IPS-18c (cell line): Measurements from ENCODE around the gene REV3L.
"Not testable (repeated sequence)": the region's sequence is repeated elsewhere in the genome, so short reads cannot be mapped to it uniquely, and the experiment has no call there.

Experiments used
- H3K4me3 ChIP-seq: 2 replicates; pipeline ENCODE4 v1.7.0; 2013; ENCODE audit warnings: low read depth, mild to moderate bottlenecking, low read length, moderate library complexity; ENCODE audit not compliant: insufficient read depth
- H3K9me3 ChIP-seq: one replicate; pipeline ENCODE4 v1.6.1; 2013; ENCODE audit warnings: mild to moderate bottlenecking, low read length, moderate library complexity; ENCODE audit not compliant: control insufficient read depth, insufficient read depth

The REV3L gene

DNA sequence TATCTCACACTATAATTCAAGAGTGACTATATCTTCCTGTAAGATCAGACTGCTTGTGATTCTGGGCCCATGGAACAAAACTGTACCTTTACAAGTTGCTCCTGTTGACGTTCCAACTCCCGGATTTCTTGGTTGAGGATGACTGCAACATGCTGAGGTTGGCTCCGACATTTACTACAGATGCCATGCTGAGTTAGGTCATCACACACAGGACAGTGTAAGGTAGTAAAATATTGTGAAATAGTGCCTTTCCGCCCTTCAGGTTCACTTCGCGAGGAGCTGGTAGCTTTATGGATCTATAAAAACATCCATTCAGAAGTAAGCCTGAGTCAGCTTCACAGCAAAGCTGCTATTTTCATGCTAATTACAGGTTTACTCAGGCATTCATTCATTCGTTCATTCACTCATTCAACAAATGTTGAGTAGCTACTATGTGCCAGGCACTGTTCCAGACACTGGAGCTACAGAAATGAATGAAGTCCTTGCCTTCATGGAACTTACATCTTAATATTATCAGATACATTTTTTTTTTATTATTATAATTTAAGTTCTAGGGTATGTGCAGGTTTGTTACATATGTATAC, 175.7 kb downstream of the REV3L start:
- no peaks in the 10 kb centered on the region for H3K9me3 ChIP-seq
- H3K4me3 ChIP-seq, result no peak overlapping the region

GRCh38 chr6:111306104-111306888, 176.7 kb downstream of the REV3L start:
- Histone ChIP-seq H3K9me3 (no peaks in the 10 kb centered on the region), H3K4me3 (no peak overlapping the region)

DNA sequence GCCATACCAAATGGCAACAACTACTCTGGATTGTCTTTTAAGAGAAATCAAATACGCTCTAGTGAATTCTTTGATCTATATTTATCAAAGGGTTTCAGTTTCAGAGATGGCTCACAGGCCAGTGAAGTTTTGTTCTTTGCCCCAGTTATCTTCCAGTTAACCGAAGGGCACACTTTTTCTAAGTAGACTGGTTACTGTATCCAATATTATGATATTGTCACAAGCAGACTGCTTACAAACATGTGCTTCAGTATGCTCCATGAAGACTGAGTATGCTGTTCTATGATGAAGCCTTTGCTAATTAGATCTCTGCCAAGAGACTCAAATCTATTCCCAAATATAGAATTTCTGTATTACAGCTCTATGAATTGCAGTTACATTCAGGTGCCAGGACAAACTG, 181.1 kb downstream of the REV3L start:
- no peaks in the 10 kb centered on the region for H3K9me3 ChIP-seq
- H3K4me3 ChIP-seq, result no peak overlapping the region

DNA sequence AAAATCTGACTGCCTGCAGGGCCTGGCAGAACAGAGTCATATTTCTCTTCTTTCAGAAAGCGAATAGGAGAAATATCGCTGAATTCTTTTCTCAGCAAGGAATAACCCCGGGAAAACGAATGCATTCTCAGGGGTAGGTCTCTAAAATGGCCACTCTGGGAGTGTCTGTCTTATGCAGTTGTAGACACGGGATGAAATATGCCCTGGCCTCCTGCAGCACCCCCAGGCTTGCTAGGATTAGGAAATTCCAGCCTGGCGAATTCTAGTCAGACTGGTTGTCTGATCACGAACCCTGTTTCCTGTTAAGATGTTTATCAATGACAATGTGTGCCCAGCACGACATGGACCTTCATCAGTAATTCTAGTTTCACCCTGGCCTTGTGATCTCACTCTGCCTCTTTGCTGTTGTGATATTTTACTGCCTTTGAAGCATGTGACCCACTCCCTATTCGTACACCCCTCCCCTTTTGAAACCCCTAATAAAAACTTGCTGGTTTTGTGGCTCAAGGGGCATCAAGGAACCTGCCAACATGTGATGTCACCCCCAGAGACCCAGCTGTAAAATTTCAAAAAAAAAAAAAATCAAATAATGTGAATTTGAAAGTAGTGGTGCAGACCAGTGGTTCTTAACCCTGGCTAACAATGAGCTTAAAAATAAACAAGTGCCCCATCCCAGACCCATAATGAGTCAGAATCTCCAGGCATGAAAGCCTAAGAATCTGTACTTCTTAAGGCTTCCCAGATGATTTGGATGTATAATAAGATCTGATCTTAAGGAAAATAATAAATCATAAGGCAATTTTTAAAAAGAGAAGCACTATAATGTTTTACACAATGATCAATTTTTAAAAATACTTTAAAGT, 181.8 kb downstream of the REV3L start:
- not testable (repeated sequence) for H3K9me3 ChIP-seq, H3K4me3 ChIP-seq

DNA sequence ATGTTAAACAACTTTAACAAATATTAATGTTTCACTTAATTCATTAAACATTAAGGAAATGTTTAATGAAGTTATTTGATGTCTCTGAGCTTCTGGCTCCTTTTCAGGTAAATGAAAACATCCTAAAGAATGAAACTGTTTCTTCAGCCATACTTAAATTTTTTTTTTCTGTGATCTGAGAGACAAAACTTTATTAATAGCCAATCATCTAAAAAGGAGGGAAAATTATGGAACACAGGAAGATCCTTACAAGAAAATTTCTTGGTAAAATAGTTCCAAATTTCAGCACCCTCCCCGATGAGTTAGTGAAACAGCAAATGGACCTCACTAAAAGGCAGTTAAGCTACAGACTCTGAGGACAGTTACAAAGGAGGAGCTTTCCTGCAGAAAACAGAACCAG, 185.2 kb downstream of the REV3L start:
- Histone ChIP-seq H3K9me3 (no peaks in the 10 kb centered on the region), H3K4me3 (no peak overlapping the region)

DNA sequence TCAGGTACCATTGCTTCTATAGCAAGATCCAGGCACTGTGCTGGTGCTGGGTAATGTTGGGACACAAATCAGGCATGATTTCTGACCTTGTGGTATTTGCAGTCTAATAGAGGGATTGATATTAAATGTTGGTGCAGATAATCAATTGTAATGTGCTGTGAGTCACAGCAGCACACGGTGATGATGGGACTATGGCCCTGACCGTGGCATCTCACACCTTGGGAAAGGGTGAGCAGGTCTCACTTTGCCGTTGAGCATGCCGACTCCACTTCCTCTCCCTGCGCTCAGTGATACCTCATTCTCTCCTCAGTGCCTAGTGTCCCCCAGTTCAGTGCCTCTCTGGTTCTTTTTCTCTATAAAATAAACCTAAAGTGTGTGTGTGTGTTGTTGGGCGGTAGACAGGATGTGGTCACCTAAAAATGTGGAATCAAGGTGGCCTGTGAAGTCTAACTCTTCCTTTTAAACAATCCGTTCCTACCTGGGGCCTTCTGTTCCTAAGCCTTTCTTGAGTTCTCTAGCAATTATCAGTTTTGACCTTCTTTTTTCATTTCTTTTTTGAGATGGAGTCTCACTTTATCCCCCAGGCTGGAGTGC, 188.5 kb downstream of the REV3L start:
- Histone ChIP-seq H3K9me3 (no peaks in the 10 kb centered on the region), H3K4me3 (no peak overlapping the region)

DNA sequence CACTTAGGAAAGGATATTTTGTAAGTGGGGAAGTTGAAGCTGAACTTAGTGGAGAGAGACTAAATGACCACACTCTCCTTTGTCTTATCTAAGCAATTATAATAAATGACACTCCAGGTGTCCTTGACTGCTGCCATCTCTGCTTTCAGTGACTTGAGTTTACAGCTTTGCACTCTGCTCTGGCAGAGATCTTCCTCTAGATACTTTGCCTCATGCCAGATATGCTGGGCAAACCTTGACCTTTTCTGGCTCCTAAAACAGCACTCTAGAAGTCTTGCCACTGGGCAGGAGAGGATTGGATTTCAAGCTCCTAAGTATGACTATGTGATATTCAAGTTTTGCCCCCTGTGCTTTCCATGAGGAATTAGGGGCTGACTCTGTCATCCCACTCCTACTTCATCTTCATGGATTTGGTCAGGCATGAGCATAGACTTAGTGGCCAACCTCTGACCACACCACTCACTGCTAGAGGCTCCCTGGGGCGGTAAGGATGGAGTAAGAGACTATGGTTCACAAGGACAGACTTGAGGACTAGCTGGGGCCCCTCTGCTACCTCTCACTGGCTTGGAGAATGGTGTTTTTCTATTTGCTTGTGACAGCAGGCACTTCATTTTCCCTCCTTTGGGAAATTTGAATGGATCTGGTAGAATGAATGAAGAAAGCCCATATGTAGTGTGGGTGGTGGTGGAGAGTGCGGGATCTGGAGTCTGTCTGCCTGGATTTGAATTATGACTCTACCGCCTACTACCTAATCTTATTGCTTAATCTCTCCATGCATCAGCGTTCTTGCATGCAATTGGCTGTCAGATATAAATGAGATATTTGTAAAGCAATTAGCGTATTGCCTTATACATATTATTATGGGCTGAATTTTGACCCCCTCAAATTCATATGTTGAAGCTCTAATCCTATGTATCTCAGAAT, 191.4 kb downstream of the REV3L start:
- Histone ChIP-seq H3K9me3 (no peaks in the 10 kb centered on the region), H3K4me3 (no peak overlapping the region)

DNA sequence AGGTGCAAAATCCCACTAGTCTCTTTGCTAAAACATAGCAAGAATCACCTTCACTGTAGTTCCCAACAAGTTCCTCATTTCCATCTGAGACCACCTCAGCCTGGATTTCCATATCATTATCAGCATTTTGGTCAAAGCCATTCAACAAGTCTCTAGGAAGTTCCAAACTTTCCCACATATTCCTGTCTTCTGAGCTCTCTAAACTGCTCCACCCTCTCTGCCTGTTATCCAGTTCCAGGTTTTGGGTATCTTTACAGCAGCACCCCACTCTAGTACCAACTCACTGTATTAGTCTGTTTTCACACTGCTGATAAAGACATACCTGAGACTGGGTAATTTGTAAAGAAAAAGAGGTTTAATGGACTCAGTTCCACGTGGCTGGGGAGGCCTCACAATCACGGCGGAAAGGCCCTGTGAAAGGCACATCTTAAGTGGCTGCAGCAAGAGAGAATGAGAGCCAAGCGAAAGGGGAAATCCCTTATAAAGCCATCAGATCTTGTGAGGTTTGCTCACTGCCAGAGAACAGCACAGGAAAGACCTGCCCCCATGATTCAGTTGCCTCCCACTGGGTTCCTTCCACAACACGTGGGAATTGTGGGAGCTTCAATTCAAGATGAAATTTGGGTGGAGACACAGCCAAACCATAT, 192.2 kb downstream of the REV3L start:
- H3K4me3 ChIP-seq, H3K9me3 ChIP-seq: not testable (repeated sequence)

GRCh38 chr6:111284356-111284755, 198.7 kb downstream of the REV3L start:
- not testable (repeated sequence) for H3K4me3 ChIP-seq, H3K9me3 ChIP-seq

DNA sequence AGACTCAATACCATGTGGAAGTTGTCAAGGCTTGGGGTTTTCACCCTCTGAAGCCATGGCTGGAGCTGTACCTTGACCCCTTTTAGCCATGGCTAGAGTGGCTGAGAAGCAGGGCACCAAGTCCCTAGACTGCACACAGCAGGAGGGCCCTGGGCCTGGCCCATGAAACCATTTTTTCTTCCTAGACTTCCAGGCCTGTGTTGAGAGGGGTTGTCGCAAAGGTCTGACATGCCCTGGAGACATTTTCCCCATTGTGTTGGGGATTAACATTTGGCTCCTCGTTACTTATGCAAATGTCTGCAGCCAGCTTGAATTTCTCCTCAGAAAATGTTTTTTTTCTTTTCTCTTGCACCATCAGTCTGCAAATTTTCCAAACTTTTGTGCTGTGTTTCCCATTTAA, 199.3 kb downstream of the REV3L start:
- peaks cover 6% of the 10 kb centered on the region for H3K9me3 ChIP-seq
- H3K4me3 ChIP-seq, result no peak overlapping the region

- Histone ChIP-seq H3K9me3 (peaks cover 6% of the 10 kb centered on the region), H3K4me3 (no peak overlapping the region)
Observed at GRCh38 chr6:111282515-111282914, 200.5 kb downstream of the REV3L start.

GRCh38 chr6:111280445-111280955, 202.5 kb downstream of the REV3L start:
- peaks cover 6% of the 10 kb centered on the region for H3K9me3 ChIP-seq
- H3K4me3 ChIP-seq, result no peak overlapping the region

GRCh38 chr6:111278731-111279130, 204.3 kb downstream of the REV3L start:
- peaks cover 4% of the 10 kb centered on the region for H3K9me3 ChIP-seq
- no peak overlapping the region for H3K4me3 ChIP-seq

DNA sequence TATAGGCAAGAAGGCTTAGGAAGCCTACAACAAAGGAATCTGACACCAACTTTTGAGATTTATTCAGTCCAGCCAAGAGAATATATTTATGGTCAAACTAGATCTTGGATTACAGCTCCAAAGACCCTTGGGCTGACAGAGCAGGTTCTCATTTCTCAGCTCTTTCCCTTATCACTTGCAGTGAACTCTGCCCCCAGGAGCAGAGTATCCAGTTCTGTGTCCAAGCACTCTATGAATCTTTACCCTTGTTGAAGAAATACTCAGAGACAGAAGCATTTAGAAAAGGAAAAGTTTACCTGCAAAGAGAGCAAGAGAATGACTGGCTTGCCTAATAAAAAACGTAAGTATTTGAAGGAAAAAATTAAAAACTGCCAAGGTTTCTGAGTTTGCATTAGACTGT, 205.2 kb downstream of the REV3L start:
- H3K9me3 ChIP-seq, result no peaks in the 10 kb centered on the region
- no peak overlapping the region for H3K4me3 ChIP-seq

DNA sequence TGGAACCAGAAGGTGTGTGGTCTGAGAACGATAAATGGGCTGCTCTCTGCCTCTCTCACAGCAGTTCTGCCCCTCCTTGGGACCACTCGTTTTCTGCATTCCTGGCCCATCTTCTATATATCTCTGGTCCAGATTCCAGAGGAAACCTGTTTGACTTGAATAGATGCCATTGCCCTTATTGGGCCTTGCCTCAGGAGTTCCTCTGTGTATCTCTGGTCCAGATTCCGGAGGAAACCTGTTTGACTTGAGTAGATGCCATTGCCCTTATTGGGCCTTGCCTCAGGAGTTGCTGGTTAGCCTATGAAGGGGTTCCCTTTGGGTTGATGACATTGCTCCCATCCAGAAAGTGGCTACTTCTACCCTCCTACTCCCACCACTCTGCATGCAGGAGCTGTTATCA, 206.3 kb downstream of the REV3L start:
- no peaks in the 10 kb centered on the region for H3K9me3 ChIP-seq
- no peak overlapping the region for H3K4me3 ChIP-seq

DNA sequence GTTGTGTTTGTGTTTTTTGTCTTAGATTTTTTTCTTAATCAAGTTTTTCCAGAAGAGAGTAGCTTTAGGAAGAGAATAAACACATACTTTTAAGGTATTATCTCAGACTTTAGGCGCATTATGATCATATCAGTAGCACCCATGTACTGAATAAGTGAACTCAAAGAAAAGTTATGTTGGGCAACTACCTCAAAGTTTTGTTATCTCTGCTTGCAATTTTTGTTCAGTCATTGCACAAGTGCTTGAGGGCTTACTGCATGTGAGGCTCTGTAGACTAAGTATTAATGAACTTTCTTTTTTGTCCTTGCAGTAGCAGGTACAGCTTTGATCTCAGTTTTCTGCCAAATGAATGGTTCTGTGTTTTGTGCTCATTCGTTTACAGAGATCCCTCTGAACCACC, 206.7 kb downstream of the REV3L start:
- no peaks in the 10 kb centered on the region for H3K9me3 ChIP-seq
- no peak overlapping the region for H3K4me3 ChIP-seq
